T-helper 2 cell treated with Interferon-gamma antibody and Interleukin-4, amounts not matched to agents 5 μg/mL and 100 μg/mL, for 36 hours (primary cell): ENCODE measurements around the gene EDAR.

Experiments
- DNase-seq: peaks from one replicate; pipeline ENCODE4 v3.0.0; 2021; ENCODE audit warnings: low spot score
- H3K27ac Mint-ChIP-seq: one replicate; pipeline ENCODE4 v1.8.0; 2021; ENCODE audit warnings: mild to moderate bottlenecking, mixed read lengths
- H3K27me3 Mint-ChIP-seq: one replicate; pipeline ENCODE4 v1.8.0; 2021; ENCODE audit warnings: low read depth, mixed read lengths
- H3K36me3 Mint-ChIP-seq: one replicate; pipeline ENCODE4 v1.8.0; 2021; ENCODE audit warnings: low read depth, mixed read lengths
- H3K4me1 Mint-ChIP-seq: one replicate; pipeline ENCODE4 v1.8.0; 2021; ENCODE audit warnings: low read depth, mixed read lengths
- H3K4me3 Mint-ChIP-seq: one replicate; pipeline ENCODE4 v1.8.0; 2022; ENCODE audit warnings: mild to moderate bottlenecking, moderate library complexity, mixed read lengths
- H3K9me3 Mint-ChIP-seq: one replicate; pipeline ENCODE4 v1.8.0; 2021; ENCODE audit warnings: mixed read lengths

The EDAR gene

DNA sequence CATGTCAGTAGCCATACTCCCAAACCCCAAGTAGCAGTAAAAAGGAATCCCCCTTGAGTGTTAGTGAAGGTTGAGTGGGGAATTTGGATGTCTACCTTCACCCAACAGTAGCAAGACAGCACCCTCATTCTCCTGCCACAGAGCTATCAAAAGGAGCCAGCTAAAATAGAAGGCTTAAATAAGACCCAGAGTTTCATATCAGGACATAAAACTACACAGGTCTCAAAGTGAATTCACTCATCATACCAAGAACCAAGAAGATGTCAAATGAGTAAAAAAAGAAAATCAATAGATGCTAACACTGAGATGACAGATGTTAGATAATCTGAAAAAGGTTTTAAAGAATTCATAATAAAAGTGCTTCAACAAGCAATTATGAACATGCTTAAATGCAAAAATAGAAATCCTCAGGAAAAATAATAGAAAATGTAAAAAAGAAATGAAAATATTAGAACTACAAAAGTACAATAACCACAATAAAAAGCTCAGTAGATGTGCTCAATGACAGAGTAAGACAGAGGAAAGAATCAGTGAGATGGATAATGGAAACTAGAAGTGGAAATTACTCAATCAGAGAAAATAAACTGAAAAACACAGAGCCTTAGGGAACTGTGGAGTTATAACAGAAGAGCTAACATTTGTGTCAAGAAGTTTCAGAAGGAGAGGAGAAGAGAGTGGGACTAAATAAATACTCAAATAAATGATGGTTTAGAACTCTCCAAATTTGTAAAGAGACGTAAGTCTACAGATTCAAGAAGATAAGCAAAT lies 90.5 kb downstream of the EDAR start:
- DNase-seq, result no peak
- Mint-ChIP-seq H3K9me3 (no peaks in the 10 kb centered on the region), H3K4me3 (no peak overlapping the region), H3K4me1 (peaks cover 9% of the 10 kb centered on the region), H3K36me3 (no peaks in the 10 kb centered on the region), H3K27me3 (no peaks in the 10 kb centered on the region), H3K27ac (no peak overlapping the region)

DNA sequence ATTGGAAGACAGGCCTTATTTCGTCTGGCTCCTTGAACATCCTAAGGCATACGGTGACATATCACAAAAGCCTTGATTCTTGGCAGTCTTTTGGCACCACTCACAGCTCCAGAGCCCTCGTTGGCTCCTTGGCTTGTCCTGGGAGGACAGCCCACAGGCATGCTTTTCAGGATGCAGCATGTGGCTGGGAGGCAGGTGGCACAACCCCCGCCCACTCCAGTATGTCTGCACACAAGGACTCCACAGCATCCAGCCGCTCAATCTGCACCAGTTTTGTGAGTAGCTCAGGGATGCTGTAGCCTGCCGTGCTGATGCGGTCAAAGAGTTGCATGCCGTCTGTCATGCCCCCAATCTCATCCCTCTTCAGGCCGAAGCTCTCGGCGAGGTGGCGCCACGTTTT lies 92.3 kb downstream of the EDAR start:
- DNase-seq, result no peak
- Mint-ChIP-seq H3K9me3 (peaks cover 6% of the 10 kb centered on the region), H3K4me3 (no peak overlapping the region), H3K27me3 (no peaks in the 10 kb centered on the region), H3K27ac (no peak overlapping the region), H3K36me3 (no peaks in the 10 kb centered on the region), H3K4me1 (peaks cover 9% of the 10 kb centered on the region)

DNA sequence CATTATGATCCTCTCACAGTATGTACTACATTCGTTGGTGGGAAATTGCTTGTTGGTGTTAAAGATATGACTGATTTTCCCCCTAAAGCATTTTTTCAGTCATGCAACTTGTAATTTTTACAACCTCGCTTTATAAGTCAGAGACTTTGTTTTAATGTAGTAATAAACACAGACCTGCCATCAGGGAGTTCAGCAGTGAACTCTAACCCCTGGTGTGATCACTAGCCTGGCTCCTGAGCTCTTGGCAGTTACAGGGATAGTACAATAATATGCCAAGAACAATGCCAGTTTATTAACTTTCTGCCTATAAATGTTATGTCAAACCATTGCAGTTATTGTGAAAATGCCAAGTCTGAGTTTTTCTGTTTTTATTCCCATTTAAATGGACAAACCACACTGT lies 93.8 kb downstream of the EDAR start:
- DNase-seq, result no peak
- H3K36me3 Mint-ChIP-seq, result peaks cover 3% of the 10 kb centered on the region
- peaks cover 18% of the 10 kb centered on the region for H3K9me3 Mint-ChIP-seq
- no peaks in the 10 kb centered on the region for H3K27me3 Mint-ChIP-seq
- no peak overlapping the region for H3K4me3 Mint-ChIP-seq
- no peak overlapping the region for H3K27ac Mint-ChIP-seq
- H3K4me1 Mint-ChIP-seq, result peaks cover 9% of the 10 kb centered on the region

DNA sequence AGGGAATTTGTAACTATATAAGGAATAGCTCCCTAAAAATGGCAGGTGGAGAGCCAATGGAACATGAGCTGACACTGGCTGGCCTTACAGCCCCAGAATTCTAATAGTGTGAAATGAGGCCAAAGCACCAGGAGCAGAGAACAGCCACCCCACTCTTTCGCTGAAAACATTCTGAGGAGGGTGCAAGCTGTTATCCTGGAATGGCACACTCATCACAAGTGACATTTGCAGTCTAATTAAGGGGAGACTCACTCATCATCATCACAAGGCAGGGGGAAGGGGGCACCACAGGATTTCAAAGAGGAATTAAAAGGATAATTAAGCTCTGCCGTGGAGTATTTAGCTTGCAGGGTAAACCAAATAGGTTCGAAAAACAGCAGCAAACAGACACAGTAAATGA lies 94.3 kb downstream of the EDAR start:
- H3K36me3 Mint-ChIP-seq, result peaks cover 3% of the 10 kb centered on the region
- DNase-seq, result no peak
- peaks cover 19% of the 10 kb centered on the region for H3K9me3 Mint-ChIP-seq
- no peak overlapping the region for H3K4me3 Mint-ChIP-seq
- H3K27me3 Mint-ChIP-seq, result no peaks in the 10 kb centered on the region
- H3K27ac Mint-ChIP-seq, result no peak overlapping the region
- peaks cover 9% of the 10 kb centered on the region for H3K4me1 Mint-ChIP-seq

DNA sequence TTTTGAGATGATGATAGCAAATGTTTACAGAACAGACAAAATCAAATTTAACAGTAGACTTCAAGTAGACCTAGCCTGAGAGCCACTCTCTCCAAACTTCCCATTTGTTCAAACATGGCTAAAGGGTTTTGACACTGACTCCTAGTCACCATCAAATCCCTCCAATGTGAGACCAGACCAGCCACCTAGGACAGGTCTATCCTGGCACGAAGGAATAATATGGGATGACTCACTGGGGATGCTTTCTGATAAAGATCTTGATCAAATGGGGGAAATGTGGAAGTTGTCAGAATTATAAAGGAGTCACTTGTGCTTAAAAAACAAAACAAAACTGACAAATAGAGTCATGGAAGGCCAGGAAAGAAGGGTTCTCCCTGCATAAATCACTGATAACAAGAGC lies 95.7 kb downstream of the EDAR start:
- peaks cover 8% of the 10 kb centered on the region for H3K36me3 Mint-ChIP-seq
- peaks cover 2% of the 10 kb centered on the region for H3K4me1 Mint-ChIP-seq
- H3K27me3 Mint-ChIP-seq, result no peaks in the 10 kb centered on the region
- no peak for DNase-seq
- H3K9me3 Mint-ChIP-seq, result peaks cover 34% of the 10 kb centered on the region
- H3K27ac Mint-ChIP-seq, result no peak overlapping the region
- H3K4me3 Mint-ChIP-seq, result no peak overlapping the region

- Mint-ChIP-seq H3K9me3 (peaks cover 46% of the 10 kb centered on the region), H3K4me1 (no peaks in the 10 kb centered on the region), H3K4me3 (no peak overlapping the region), H3K27ac (no peak overlapping the region), H3K36me3 (peaks cover 11% of the 10 kb centered on the region), H3K27me3 (peaks cover 2% of the 10 kb centered on the region)
- DNase-seq, result no peak
Observed at GRCh38 chr2:108889907-108890306, 99.1 kb downstream of the EDAR start.

DNA sequence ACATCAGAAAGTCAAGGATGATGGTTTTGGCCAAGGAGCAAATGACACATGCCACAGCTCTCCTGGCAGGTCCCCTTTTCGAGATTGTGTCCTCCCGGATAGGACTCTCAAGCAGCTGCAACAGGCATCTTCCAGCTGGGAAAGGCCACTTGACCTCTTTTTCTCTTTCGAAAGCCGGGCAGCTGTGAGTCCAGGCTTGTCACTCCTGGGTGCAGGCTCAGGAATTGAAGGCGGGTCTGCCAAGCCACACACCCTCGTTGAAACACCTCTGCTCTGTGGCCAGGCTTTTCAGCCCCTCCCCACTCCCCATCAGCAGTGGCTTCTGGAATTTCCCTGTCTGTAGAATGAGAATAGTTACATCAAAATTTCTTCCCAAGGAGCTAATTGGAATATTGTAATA lies 104.4 kb downstream of the EDAR start:
- H3K9me3 Mint-ChIP-seq, result peaks cover 43% of the 10 kb centered on the region
- H3K27me3 Mint-ChIP-seq, result peaks cover 2% of the 10 kb centered on the region
- peaks cover 13% of the 10 kb centered on the region for H3K36me3 Mint-ChIP-seq

GRCh38 chr2:108878276-108878675 lies 110.7 kb downstream of the EDAR start:
- Mint-ChIP-seq H3K36me3 (peaks cover 18% of the 10 kb centered on the region), H3K4me3 (no peak overlapping the region), H3K9me3 (peaks cover 17% of the 10 kb centered on the region), H3K27ac (no peak overlapping the region), H3K27me3 (no peaks in the 10 kb centered on the region), H3K4me1 (no peaks in the 10 kb centered on the region)
- no peak for DNase-seq

More for the DNA sequence above, 104.4 kb downstream of the EDAR start:
- H3K27ac Mint-ChIP-seq, result no peak overlapping the region
- H3K4me1 Mint-ChIP-seq, result no peaks in the 10 kb centered on the region
- H3K4me3 Mint-ChIP-seq, result no peak overlapping the region
- no peak for DNase-seq

DNA sequence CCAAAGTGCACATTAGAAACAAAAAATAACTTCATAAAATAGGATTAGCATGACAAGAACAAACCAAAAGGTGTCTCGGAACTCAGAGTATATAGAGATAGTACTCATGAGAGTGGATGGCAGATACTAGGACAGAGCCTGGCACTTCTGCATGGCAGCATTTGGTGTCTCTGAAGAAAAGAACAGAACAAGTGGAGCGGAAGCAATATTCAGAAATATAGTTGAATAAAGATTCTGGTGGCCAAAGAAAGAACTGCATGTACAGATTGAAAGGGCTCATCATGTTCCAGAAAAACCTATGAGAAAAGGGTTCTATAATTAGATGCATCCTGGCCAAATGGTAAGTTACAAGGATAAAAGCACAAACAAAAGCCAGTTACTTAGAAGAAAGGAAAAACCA lies 111.5 kb downstream of the EDAR start:
- no peaks in the 10 kb centered on the region for H3K27me3 Mint-ChIP-seq
- H3K4me3 Mint-ChIP-seq, result no peak overlapping the region
- H3K4me1 Mint-ChIP-seq, result no peaks in the 10 kb centered on the region
- DNase-seq, result no peak
- peaks cover 18% of the 10 kb centered on the region for H3K36me3 Mint-ChIP-seq
- peaks cover 14% of the 10 kb centered on the region for H3K9me3 Mint-ChIP-seq
- H3K27ac Mint-ChIP-seq, result no peak overlapping the region

- H3K27ac Mint-ChIP-seq, result no peak overlapping the region
- no peak for DNase-seq
- peaks cover 2% of the 10 kb centered on the region for H3K4me1 Mint-ChIP-seq
- H3K27me3 Mint-ChIP-seq, result no peaks in the 10 kb centered on the region
- no peak overlapping the region for H3K4me3 Mint-ChIP-seq
- peaks cover 49% of the 10 kb centered on the region for H3K36me3 Mint-ChIP-seq
- H3K9me3 Mint-ChIP-seq, result peaks cover 38% of the 10 kb centered on the region
Observed at GRCh38 chr2:108870069-108870644, 118.9 kb downstream of the EDAR start.

DNA sequence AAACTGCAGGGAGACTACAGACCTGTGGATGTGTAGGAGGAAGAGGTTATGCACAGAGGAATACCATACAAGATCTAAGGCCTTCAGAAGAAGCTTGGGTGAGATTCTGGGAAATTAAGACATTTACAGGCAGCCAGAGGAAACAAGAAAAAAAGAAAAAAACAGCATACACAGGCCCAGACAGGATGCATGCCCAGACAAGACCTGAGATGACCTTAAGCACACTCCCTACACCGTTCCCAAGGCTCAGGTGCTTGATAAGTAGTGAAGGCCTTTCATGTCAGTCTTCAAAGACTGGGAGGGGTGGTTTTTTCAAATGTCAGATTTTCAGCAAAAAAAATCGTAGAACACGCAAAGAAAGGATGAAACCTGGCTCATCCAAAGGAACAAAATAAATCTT lies 119.5 kb downstream of the EDAR start:
- Mint-ChIP-seq H3K4me3 (no peak overlapping the region), H3K27me3 (no peaks in the 10 kb centered on the region), H3K9me3 (peaks cover 38% of the 10 kb centered on the region), H3K36me3 (peaks cover 49% of the 10 kb centered on the region), H3K4me1 (peaks cover 2% of the 10 kb centered on the region), H3K27ac (no peak overlapping the region)
- DNase-seq, result no peak

- DNase-seq, result no peak
- no peaks in the 10 kb centered on the region for H3K27me3 Mint-ChIP-seq
- H3K9me3 Mint-ChIP-seq, result peaks cover 38% of the 10 kb centered on the region
- no peak overlapping the region for H3K4me3 Mint-ChIP-seq
- no peak overlapping the region for H3K27ac Mint-ChIP-seq
- H3K4me1 Mint-ChIP-seq, result peaks cover 2% of the 10 kb centered on the region
- peaks cover 50% of the 10 kb centered on the region for H3K36me3 Mint-ChIP-seq
Observed at GRCh38 chr2:108868911-108869310, 120.1 kb downstream of the EDAR start.

DNA sequence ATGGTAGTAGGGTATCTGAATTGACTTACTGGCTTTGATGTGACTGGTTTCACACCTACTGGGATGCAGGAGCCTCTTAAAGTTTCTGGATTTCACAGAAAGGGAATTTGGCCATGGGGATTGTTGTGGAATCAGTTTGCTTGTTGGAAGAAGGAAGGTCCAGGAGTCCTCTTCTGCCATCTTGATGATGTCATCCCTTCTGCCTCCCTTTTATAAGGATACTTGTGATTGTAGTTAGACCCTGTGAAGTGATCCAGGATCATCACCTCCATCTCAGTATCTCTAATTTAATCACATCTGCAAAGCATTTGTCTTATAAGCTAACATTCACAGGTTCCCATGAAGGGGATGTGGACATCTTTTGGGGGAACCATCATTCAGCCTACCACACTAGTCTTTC lies 123.0 kb downstream of the EDAR start:
- Mint-ChIP-seq H3K4me1 (peaks cover 2% of the 10 kb centered on the region), H3K36me3 (peaks cover 48% of the 10 kb centered on the region), H3K9me3 (peaks cover 28% of the 10 kb centered on the region), H3K27ac (no peak overlapping the region), H3K27me3 (no peaks in the 10 kb centered on the region), H3K4me3 (no peak overlapping the region)
- DNase-seq, result no peak

GRCh38 chr2:108858894-108859293 lies 130.1 kb downstream of the EDAR start:
- Mint-ChIP-seq H3K4me3 (no peak overlapping the region), H3K4me1 (peaks cover 2% of the 10 kb centered on the region), H3K27ac (no peak overlapping the region), H3K36me3 (peaks cover 11% of the 10 kb centered on the region), H3K9me3 (no peaks in the 10 kb centered on the region), H3K27me3 (no peaks in the 10 kb centered on the region)
- no peak for DNase-seq

DNA sequence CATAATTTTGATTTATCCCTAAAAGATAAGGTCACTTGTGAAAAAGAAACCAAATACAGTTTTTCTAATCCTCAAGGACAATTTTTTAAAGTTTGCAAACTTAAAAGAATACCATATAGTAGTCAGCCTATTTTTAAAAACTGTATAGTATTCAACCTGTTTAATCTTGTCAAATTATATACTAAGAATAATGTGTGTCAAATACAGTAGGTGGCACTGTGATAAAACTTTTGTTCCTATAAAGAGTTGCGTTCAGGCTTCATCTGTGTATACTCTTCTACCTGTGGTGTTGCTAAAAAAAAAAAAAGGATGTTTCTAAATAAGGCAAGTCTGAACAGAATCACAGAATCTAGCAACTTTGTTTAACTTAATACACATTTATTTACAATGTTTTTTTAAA lies 133.8 kb downstream of the EDAR start:
- Mint-ChIP-seq H3K27ac (no peak overlapping the region), H3K27me3 (no peaks in the 10 kb centered on the region), H3K36me3 (peaks cover 22% of the 10 kb centered on the region), H3K9me3 (no peaks in the 10 kb centered on the region), H3K4me1 (peaks cover 2% of the 10 kb centered on the region), H3K4me3 (no peak overlapping the region)
- no peak for DNase-seq
